Subcutaneous adipose tissue (tissue), 4 donors: ENCODE results near the gene KLF2. TPM values are rescaled to one million over a fixed set of nuclear protein-coding genes. Genes with fewer than 3 reads are reported as not detected.

Experiments
- total RNA-seq, 4 donors: library from RNA; depleted of rRNA; stranded (reverse); fragments of >200 nt; gene quantifications; one replicate each; pipeline ENCODE4 v1.1.0, GENCODE V29; 2016
- TF ChIP-seq, protein P1 (sequence below): fragments of 450-650 bp; IDR thresholded peaks from one replicate; pipeline ENCODE4 v1.5.1; 2016; ENCODE audit warnings: low read depth, mild to moderate bottlenecking, control low read depth, antibody characterized with exemption, moderate library complexity

KLF2 gene
- total RNA-seq, 4 donors from 2014 or later, result 17.8 to 70.6 (median 27.9) TPM

- TF ChIP-seq, protein P1, sequence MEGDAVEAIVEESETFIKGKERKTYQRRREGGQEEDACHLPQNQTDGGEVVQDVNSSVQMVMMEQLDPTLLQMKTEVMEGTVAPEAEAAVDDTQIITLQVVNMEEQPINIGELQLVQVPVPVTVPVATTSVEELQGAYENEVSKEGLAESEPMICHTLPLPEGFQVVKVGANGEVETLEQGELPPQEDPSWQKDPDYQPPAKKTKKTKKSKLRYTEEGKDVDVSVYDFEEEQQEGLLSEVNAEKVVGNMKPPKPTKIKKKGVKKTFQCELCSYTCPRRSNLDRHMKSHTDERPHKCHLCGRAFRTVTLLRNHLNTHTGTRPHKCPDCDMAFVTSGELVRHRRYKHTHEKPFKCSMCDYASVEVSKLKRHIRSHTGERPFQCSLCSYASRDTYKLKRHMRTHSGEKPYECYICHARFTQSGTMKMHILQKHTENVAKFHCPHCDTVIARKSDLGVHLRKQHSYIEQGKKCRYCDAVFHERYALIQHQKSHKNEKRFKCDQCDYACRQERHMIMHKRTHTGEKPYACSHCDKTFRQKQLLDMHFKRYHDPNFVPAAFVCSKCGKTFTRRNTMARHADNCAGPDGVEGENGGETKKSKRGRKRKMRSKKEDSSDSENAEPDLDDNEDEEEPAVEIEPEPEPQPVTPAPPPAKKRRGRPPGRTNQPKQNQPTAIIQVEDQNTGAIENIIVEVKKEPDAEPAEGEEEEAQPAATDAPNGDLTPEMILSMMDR, result no peak
These were observed 8.1 kb upstream of the KLF2 start for GRCh38 chr19:16316506-16316882.

- TF ChIP-seq, protein P1, result no peak
These were observed 5.1 kb upstream of the KLF2 start for GRCh38 chr19:16319481-16319880.

GRCh38 chr19:16320987-16321386, 3.6 kb upstream of the KLF2 start:
- TF ChIP-seq, protein P1, result no peak

- TF ChIP-seq, protein P1, result no peak
These were observed 518 bp downstream of the KLF2 start for GRCh38 chr19:16325161-16325527.

- TF ChIP-seq, protein P1, result no peak
These were observed 1.2 kb downstream of the KLF2 start for GRCh38 chr19:16325641-16326400.

GRCh38 chr19:16326401-16327168, 2.0 kb downstream of the KLF2 start:
- TF ChIP-seq, protein P1, result no peak

DNA sequence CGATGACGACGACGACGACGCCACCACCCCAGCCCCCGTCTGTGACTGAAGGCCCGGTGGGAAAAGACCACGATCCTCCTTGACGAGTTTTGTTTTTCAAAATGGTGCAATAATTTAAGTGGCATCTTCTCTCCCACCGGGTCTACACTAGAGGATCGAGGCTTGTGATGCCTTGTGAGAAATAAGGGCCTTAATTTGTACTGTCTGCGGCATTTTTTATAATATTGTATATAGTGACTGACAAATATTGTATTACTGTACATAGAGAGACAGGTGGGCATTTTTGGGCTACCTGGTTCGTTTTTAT, 2.5 kb downstream of the KLF2 start:
- TF ChIP-seq, protein P1, result no peak
